CD4-positive, alpha-beta T cell (primary cell): Measurements from ENCODE around the gene EIF5. TPM values are rescaled to one million over a fixed set of nuclear protein-coding genes. Genes with fewer than 3 reads are reported as not detected.

Source experiments
- ATAC-seq: fragments of 200-7000 bp; cut with Tn5 transposase; one replicate; pipeline ENCODE4 v1.10.0; 2022; ENCODE audit warnings: mild to moderate bottlenecking; ENCODE audit not compliant: poor library complexity
- CTCF ChIA-PET: fragments of 350-600 bp; sonication (Branson Sonifier 250); formaldehyde crosslinking; loops from one replicate; lab custom pipeline; 2021; ENCODE audit warnings: antibody characterized with exemption, inconsistent platforms; lab: Charles Lee
- POLR2A ChIA-PET: fragments of 350-600 bp; sonication (Branson Sonifier 250); formaldehyde crosslinking; loops from one replicate; lab custom pipeline; 2021; ENCODE audit warnings: antibody characterized with exemption, inconsistent platforms; lab: Charles Lee
- DNase-seq, 14 experiments: peaks; one replicate each; pipeline ENCODE4 v3.0.0-alpha.2; 2013 to 2020; ENCODE audit warnings: mixed read lengths in 2 of 14
- H3K27ac ChIP-seq, 2 donors: one replicate each; pipeline versions ENCODE4 v1.5.1 to v1.7.0; 2013; ENCODE audit warnings: low read length in 2 of 2, low read depth in 1 of 2, mild to moderate bottlenecking in 1 of 2
- H3K27me3 ChIP-seq, 2 experiments: 1 replicate in 1 of 2; 2 replicates in 1 of 2; pipeline versions ENCODE4 v1.6.1 to v1.7.0; 2013; ENCODE audit warnings: low read length in 2 of 2, control low read depth in 1 of 2, mild to moderate bottlenecking in 1 of 2, moderate library complexity in 1 of 2; ENCODE audit not compliant: insufficient read depth in 2 of 2, control insufficient read depth in 1 of 2
- H3K36me3 ChIP-seq: one replicate; pipeline ENCODE4 v1.6.1; 2013; ENCODE audit warnings: low read length, control low read depth; ENCODE audit not compliant: insufficient read depth
- H3K4me1 ChIP-seq: one replicate; pipeline ENCODE4 v1.6.1; 2013; ENCODE audit warnings: low read length, control low read depth; ENCODE audit not compliant: insufficient read depth
- H3K4me3 ChIP-seq: one replicate; pipeline ENCODE4 v1.5.1; 2013; ENCODE audit warnings: mild to moderate bottlenecking, low read length, moderate library complexity
- H3K9me3 ChIP-seq, 2 experiments: 1 replicate in 1 of 2; 2 replicates in 1 of 2; pipeline versions ENCODE4 v1.6.1 to v1.7.0; 2013; ENCODE audit warnings: low read length in 2 of 2, mild to moderate bottlenecking in 2 of 2, control low read depth in 1 of 2, moderate library complexity in 1 of 2; ENCODE audit not compliant: control insufficient read depth in 1 of 2, insufficient read depth in 1 of 2
- H3K27ac Mint-ChIP-seq: one replicate; pipeline ENCODE4 v1.8.0; 2020; ENCODE audit warnings: mixed read lengths
- H3K27me3 Mint-ChIP-seq: one replicate; pipeline ENCODE4 v1.8.0; 2021; ENCODE audit warnings: mixed read lengths
- H3K36me3 Mint-ChIP-seq: one replicate; pipeline ENCODE4 v1.8.0; 2021; ENCODE audit warnings: low read depth, mixed read lengths
- H3K4me1 Mint-ChIP-seq: one replicate; pipeline ENCODE4 v1.8.0; 2021; ENCODE audit warnings: low read depth, mixed read lengths
- H3K4me3 Mint-ChIP-seq: one replicate; pipeline ENCODE4 v1.8.0; 2020; ENCODE audit warnings: mild to moderate bottlenecking, mixed read lengths
- H3K9me3 Mint-ChIP-seq: one replicate; pipeline ENCODE4 v1.8.0; 2020; ENCODE audit warnings: mixed read lengths
- intact Hi-C, 2 experiments: fragments of 100-400 bp; cut with DNase I in 1 of 2; cut with micrococcal nuclease in 1 of 2; formaldehyde crosslinking; loops; one replicate each; pipeline versions ENCODE4 v1.15.1 to v1.9.0; 2023 to 2025; cut with DNase I, micrococcal nuclease
- total RNA-seq, 174 experiments: library from RNA in 2 of 174; stranded (reverse) in 2 of 174; gene quantifications; one replicate each; pipeline ENCODE4 v1.2.3 and lab custom pipeline; 2021 to 2026
- TF ChIP-seq, protein P1 (sequence below): fragments of 200-600 bp; IDR thresholded peaks from one replicate; pipeline ENCODE4 v1.8.0; 2022; ENCODE audit warnings: antibody characterized with exemption, mild to moderate bottlenecking

Gene EIF5
- total RNA-seq, 2 experiments from 2014 or later = 658 TPM

DNA sequence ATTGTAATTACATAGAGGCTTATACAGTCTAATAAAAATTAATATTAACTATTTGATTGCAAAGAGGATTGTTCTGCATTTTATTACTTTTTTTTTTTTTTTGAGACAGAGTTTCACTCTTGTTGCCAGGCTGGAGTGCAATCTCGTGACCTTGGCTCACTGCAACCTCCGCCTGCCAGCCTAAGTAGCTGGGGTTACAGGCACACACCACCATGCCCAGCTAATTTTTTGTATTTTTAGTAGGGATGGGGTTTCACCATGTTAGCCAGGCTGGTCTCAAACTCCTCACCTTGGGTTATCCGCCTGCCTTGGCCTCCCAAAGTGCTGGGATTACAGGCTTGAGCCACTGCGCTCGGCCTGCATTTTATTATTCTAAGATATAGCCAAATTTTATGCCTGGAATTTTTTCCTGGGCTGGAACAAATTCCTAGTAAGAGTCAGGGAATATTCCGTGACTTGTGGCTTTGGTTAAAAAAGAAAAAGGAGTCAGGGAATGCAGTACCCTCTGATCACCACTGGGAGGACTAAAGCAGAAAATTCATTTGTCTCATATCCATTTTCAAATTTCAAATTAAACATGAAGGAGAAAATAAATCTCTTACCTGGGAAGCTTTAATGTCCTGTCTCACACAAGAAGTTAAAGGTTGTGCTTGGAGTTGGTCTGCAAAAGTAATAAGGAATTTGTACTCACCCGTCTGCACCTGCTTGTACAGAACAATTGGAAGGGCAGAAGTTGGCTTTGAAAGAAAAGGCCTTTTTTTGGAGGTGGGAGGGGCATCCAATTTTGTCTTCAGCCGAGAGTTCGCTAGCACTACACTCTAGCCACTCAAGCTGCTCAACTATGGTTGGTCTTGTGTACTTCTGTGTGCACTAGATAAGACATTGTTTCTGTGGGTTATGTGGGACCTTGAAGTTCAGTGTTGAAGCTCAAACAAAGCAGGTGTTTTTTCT lies 59.9 kb downstream of the EIF5 start:
- Histone ChIP-seq H3K27ac (no peak overlapping the region), H3K36me3 (no peaks in the 10 kb centered on the region), H3K4me3 (no peak overlapping the region), H3K27me3 (no peaks in the 10 kb centered on the region), H3K4me1 (peaks cover 52% of the 10 kb centered on the region), H3K9me3 (no peaks in the 10 kb centered on the region)
- Mint-ChIP-seq H3K36me3 (no peaks in the 10 kb centered on the region), H3K9me3 (no peaks in the 10 kb centered on the region), H3K27ac (peak overlapping the region; percentile 54), H3K4me1 (peaks cover 76% of the 10 kb centered on the region), H3K27me3 (no peaks in the 10 kb centered on the region), H3K4me3 (peak overlapping the region; percentile 23)
- TF ChIP-seq, protein P1, sequence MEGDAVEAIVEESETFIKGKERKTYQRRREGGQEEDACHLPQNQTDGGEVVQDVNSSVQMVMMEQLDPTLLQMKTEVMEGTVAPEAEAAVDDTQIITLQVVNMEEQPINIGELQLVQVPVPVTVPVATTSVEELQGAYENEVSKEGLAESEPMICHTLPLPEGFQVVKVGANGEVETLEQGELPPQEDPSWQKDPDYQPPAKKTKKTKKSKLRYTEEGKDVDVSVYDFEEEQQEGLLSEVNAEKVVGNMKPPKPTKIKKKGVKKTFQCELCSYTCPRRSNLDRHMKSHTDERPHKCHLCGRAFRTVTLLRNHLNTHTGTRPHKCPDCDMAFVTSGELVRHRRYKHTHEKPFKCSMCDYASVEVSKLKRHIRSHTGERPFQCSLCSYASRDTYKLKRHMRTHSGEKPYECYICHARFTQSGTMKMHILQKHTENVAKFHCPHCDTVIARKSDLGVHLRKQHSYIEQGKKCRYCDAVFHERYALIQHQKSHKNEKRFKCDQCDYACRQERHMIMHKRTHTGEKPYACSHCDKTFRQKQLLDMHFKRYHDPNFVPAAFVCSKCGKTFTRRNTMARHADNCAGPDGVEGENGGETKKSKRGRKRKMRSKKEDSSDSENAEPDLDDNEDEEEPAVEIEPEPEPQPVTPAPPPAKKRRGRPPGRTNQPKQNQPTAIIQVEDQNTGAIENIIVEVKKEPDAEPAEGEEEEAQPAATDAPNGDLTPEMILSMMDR = peak; percentile 89
- ChIA-PET CTCF (interaction anchor here (0.8 to 1.1 kb wide), 3 partner anchors 10 to 35 kb away, joined by 3 read pairs; no protein-coding TSS in a partner anchor), POLR2A (interaction anchor here (0.7 to 1.0 kb wide), 2 partner anchors 60 to 384 kb away, joined by 3 to 4 read pairs; partner anchors contain the start of gene EIF5)
- ATAC-seq (peak; percentile 41), DNase-seq (peak in 3 of 14 experiments; percentile 22 to 55 (median 49))
- intact Hi-C loops = loop anchor here in 1 of 2 experiments (10.0 kb wide), 1 partner anchor 799 kb away; the partner anchor contains the start of gene RCOR1

Other genes starting within 250 kb of the EIF5 start
- gene EXOC3L4, start 239.5 kb upstream of the EIF5 start, total RNA-seq = not detected
- gene TNFAIP2, start 210.8 kb upstream of the EIF5 start, total RNA-seq = 1 to 10 TPM; 4.4 to 6.1 TPM
- 100 to 1,000 TPM; 107 TPM for gene MARK3, start 51.2 kb downstream of the EIF5 start, total RNA-seq
- 1 to 10 TPM; 5.8 to 6.6 TPM for gene CKB, start 188.6 kb downstream of the EIF5 start, total RNA-seq
- gene TRMT61A, start 195.0 kb downstream of the EIF5 start, total RNA-seq = 1 to 10 TPM; 9.2 to 9.8 TPM
- gene BAG5, start 228.4 kb downstream of the EIF5 start, total RNA-seq = 10 to 100 TPM; 39.4 to 40.3 TPM
- gene COA8, start 228.7 kb downstream of the EIF5 start, total RNA-seq = 10 to 100 TPM in 1 of 2 experiments, 1 to 10 TPM in 1; 9.1 to 10.7 TPM